SK-N-SH treated with all-trans-retinoic acid at 6 μM for 48 hours (cell line): ENCODE measurements around the gene DENND1A.

Experiments used
- ATAC-seq: fragments of 200-7000 bp; cut with Tn5 transposase; 3 replicates; pipeline ENCODE4 v1.9.1; 2020; ENCODE audit warnings: mild to moderate bottlenecking, moderate library complexity
- ARNTL ChIP-seq: fragments of 450-650 bp; formaldehyde crosslinking; IDR thresholded peaks from 2 replicates; pipeline ENCODE4 v1.5.0; 2020; ENCODE audit warnings: low read depth, mild to moderate bottlenecking, moderate library complexity, borderline replicate concordance
- BACH2 ChIP-seq: fragments of 250-450 bp; sonication (Bioruptor Pico); IDR thresholded peaks from 2 replicates; pipeline ENCODE4 v1.9.0; 2021; ENCODE audit warnings: mild to moderate bottlenecking, borderline replicate concordance
- CSDC2 ChIP-seq: fragments of 250-450 bp; sonication (Bioruptor Pico); IDR thresholded peaks from 2 replicates; pipeline ENCODE4 v1.5.0; 2020; ENCODE audit warnings: mild to moderate bottlenecking, moderate library complexity
- CSRNP3 ChIP-seq: fragments of 250-450 bp; sonication (Bioruptor Pico); IDR thresholded peaks from 2 replicates; pipeline ENCODE4 v1.5.1; 2021; ENCODE audit warnings: mild to moderate bottlenecking, moderate library complexity
- ESRRG ChIP-seq: fragments of 250-450 bp; sonication (Bioruptor Pico); IDR thresholded peaks from 2 replicates; pipeline ENCODE4 v1.6.1; 2021; ENCODE audit warnings: mild to moderate bottlenecking
- GLIS3 ChIP-seq: fragments of 250-450 bp; sonication (Bioruptor Pico); IDR thresholded peaks from 2 replicates; pipeline ENCODE4 v1.5.0; 2020; ENCODE audit warnings: mild to moderate bottlenecking, moderate library complexity
- ISL1 ChIP-seq: fragments of 250-450 bp; sonication (Bioruptor Pico); IDR thresholded peaks from 2 replicates; pipeline ENCODE4 v2.1.2; 2022; ENCODE audit warnings: mild to moderate bottlenecking, moderate library complexity
- PATZ1 ChIP-seq: fragments of 250-450 bp; sonication (Bioruptor Pico); IDR thresholded peaks from 2 replicates; pipeline ENCODE4 v1.8.0; 2020; ENCODE audit warnings: mild to moderate bottlenecking, moderate library complexity, borderline replicate concordance
- PPARA ChIP-seq: fragments of 250-450 bp; sonication (Bioruptor Pico); IDR thresholded peaks from 2 replicates; pipeline ENCODE4 v1.5.0; 2020; ENCODE audit warnings: mild to moderate bottlenecking, borderline replicate concordance
- RARB ChIP-seq: fragments of 250-450 bp; sonication (Bioruptor Pico); IDR thresholded peaks from 2 replicates; pipeline ENCODE4 v1.8.0; 2021; ENCODE audit warnings: mild to moderate bottlenecking, moderate library complexity
- SNAI2 ChIP-seq: fragments of 250-450 bp; sonication (Bioruptor Pico); IDR thresholded peaks from 2 replicates; pipeline ENCODE4 v1.5.0; 2020; ENCODE audit warnings: mild to moderate bottlenecking, moderate library complexity
- TCF4 ChIP-seq: fragments of 250-450 bp; sonication (Bioruptor Pico); IDR thresholded peaks from 2 replicates; pipeline ENCODE4 v1.8.0; 2021; ENCODE audit warnings: mild to moderate bottlenecking, moderate library complexity, borderline replicate concordance
- TOX ChIP-seq: fragments of 250-450 bp; sonication (Bioruptor Pico); IDR thresholded peaks from 2 replicates; pipeline ENCODE4 v1.8.0; 2021; ENCODE audit warnings: mild to moderate bottlenecking, moderate library complexity, borderline replicate concordance
- ZC3H10 ChIP-seq: fragments of 250-450 bp; sonication (Bioruptor Pico); IDR thresholded peaks from 2 replicates; pipeline ENCODE4 v1.5.1; 2021; ENCODE audit warnings: mild to moderate bottlenecking, moderate library complexity
- ZFP3 ChIP-seq: fragments of 250-450 bp; sonication (Bioruptor Pico); IDR thresholded peaks from 2 replicates; pipeline ENCODE4 v1.5.0; 2020; ENCODE audit warnings: mild to moderate bottlenecking, moderate library complexity
- ZFP30 ChIP-seq: fragments of 450-650 bp; formaldehyde crosslinking; IDR thresholded peaks from 2 replicates; pipeline ENCODE4 v1.5.0; 2022; ENCODE audit warnings: mild to moderate bottlenecking, moderate library complexity
- ZNF565 ChIP-seq: fragments of 450-650 bp; formaldehyde crosslinking; conservative IDR thresholded peaks from 2 replicates; pipeline ENCODE4 v1.5.0; 2020; ENCODE audit warnings: low read depth, mild to moderate bottlenecking, moderate library complexity
- ZNF70 ChIP-seq: fragments of 450-650 bp; formaldehyde crosslinking; IDR thresholded peaks from 2 replicates; pipeline ENCODE4 v1.5.0; 2020; ENCODE audit warnings: mild to moderate bottlenecking, moderate library complexity
- ZNF8 ChIP-seq: fragments of 450-650 bp; formaldehyde crosslinking; IDR thresholded peaks from 2 replicates; pipeline ENCODE4 v1.5.0; 2020; ENCODE audit warnings: mild to moderate bottlenecking, moderate library complexity
- TF ChIP-seq, protein P1 (sequence below): fragments of 250-450 bp; sonication (Bioruptor Pico); IDR thresholded peaks from 2 replicates; pipeline ENCODE4 v1.5.0; 2020; ENCODE audit warnings: mild to moderate bottlenecking, moderate library complexity
- TF ChIP-seq, protein P2 (sequence below): fragments of 250-450 bp; sonication (Bioruptor Pico); IDR thresholded peaks from 2 replicates; pipeline ENCODE4 v1.5.1; 2020; ENCODE audit warnings: low read depth, mild to moderate bottlenecking, moderate library complexity
- TF ChIP-seq, protein P3 (sequence below): fragments of 250-450 bp; sonication (Bioruptor Pico); IDR thresholded peaks from 2 replicates; pipeline ENCODE4 v1.8.0; 2021; ENCODE audit warnings: low read depth, mild to moderate bottlenecking, moderate library complexity, borderline replicate concordance

Gene DENND1A

GRCh38 chr9:123453831-123454321 lies 476.1 kb downstream of the DENND1A start:
- no peak for ATAC-seq
- TF ChIP-seq CSRNP3 (CRISPR knock-in tag) = no peak
- no peak for TF ChIP-seq CSDC2 (CRISPR knock-in tag)
- TF ChIP-seq TOX (CRISPR knock-in tag) = no peak
- TF ChIP-seq TCF4 (CRISPR knock-in tag) = no peak
- no peak for TF ChIP-seq RARB (CRISPR knock-in tag)
- TF ChIP-seq ARNTL = no peak
- no peak for TF ChIP-seq BACH2
- TF ChIP-seq SNAI2 (CRISPR knock-in tag) = no peak
- TF ChIP-seq ZNF70 = no peak
- no peak for TF ChIP-seq PATZ1 (CRISPR knock-in tag)
- TF ChIP-seq ZNF565 (CRISPR knock-in tag) = no peak

DNA sequence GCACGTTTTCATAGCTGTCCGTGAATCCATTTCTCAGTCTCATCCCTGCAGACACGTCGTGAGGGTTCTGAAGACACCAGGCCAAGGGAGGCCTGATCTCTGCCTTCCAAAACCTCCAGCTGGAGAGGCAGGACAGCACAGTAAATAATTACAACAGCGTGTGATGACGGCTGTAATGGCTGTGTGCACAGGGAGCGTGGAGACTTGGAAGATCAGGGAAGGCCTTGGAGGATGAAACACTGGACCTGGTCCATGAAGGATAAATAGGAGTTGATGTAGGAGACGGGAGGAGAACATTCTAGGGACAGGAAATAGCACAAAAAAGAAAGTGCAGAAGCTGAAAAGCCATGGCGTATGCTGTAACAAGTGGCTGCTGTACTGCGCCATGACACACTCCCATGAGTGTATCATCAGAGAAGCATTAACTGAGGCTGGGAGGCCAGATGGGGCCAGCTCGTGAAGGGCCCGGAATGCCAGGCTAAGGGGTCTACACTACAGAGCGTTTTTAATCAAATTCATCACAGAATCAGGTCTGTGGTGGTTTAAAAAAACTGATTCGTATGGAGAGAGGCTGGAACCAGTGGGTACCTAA lies 476.8 kb downstream of the DENND1A start:
- TF ChIP-seq CSDC2 (CRISPR knock-in tag) = no peak
- TF ChIP-seq PPARA (CRISPR knock-in tag) = no peak
- TF ChIP-seq ISL1 (CRISPR knock-in tag) = no peak
- TF ChIP-seq ZFP30 (CRISPR knock-in tag) = no peak
- TF ChIP-seq, protein P1, sequence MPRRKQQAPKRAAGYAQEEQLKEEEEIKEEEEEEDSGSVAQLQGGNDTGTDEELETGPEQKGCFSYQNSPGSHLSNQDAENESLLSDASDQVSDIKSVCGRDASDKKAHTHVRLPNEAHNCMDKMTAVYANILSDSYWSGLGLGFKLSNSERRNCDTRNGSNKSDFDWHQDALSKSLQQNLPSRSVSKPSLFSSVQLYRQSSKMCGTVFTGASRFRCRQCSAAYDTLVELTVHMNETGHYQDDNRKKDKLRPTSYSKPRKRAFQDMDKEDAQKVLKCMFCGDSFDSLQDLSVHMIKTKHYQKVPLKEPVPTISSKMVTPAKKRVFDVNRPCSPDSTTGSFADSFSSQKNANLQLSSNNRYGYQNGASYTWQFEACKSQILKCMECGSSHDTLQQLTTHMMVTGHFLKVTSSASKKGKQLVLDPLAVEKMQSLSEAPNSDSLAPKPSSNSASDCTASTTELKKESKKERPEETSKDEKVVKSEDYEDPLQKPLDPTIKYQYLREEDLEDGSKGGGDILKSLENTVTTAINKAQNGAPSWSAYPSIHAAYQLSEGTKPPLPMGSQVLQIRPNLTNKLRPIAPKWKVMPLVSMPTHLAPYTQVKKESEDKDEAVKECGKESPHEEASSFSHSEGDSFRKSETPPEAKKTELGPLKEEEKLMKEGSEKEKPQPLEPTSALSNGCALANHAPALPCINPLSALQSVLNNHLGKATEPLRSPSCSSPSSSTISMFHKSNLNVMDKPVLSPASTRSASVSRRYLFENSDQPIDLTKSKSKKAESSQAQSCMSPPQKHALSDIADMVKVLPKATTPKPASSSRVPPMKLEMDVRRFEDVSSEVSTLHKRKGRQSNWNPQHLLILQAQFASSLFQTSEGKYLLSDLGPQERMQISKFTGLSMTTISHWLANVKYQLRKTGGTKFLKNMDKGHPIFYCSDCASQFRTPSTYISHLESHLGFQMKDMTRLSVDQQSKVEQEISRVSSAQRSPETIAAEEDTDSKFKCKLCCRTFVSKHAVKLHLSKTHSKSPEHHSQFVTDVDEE (CRISPR knock-in tag) = no peak
- TF ChIP-seq ESRRG = no peak
- TF ChIP-seq CSRNP3 (CRISPR knock-in tag) = no peak
- TF ChIP-seq ZNF70 = no peak
- no peak for TF ChIP-seq ZNF565 (CRISPR knock-in tag)
- ATAC-seq = no peak

GRCh38 chr9:123450996-123451395 lies 478.9 kb downstream of the DENND1A start:
- no peak for ATAC-seq
- no peak for TF ChIP-seq ESRRG
- TF ChIP-seq ZFP3 = no peak
- TF ChIP-seq TCF4 (CRISPR knock-in tag) = no peak
- TF ChIP-seq ZNF70 = no peak

GRCh38 chr9:123450098-123450770 lies 479.7 kb downstream of the DENND1A start:
- ATAC-seq = no peak
- TF ChIP-seq ESRRG = no peak
- no peak for TF ChIP-seq CSDC2 (CRISPR knock-in tag)
- no peak for TF ChIP-seq ZNF70
- TF ChIP-seq TOX (CRISPR knock-in tag) = no peak
- TF ChIP-seq GLIS3 (CRISPR knock-in tag) = no peak
- TF ChIP-seq ZFP3 = no peak
- no peak for TF ChIP-seq PATZ1 (CRISPR knock-in tag)
- TF ChIP-seq, protein P2, sequence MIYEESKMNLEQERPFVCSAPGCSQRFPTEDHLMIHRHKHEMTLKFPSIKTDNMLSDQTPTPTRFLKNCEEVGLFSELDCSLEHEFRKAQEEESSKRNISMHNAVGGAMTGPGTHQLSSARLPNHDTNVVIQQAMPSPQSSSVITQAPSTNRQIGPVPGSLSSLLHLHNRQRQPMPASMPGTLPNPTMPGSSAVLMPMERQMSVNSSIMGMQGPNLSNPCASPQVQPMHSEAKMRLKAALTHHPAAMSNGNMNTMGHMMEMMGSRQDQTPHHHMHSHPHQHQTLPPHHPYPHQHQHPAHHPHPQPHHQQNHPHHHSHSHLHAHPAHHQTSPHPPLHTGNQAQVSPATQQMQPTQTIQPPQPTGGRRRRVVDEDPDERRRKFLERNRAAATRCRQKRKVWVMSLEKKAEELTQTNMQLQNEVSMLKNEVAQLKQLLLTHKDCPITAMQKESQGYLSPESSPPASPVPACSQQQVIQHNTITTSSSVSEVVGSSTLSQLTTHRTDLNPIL (CRISPR knock-in tag) = no peak
- TF ChIP-seq, protein P3, sequence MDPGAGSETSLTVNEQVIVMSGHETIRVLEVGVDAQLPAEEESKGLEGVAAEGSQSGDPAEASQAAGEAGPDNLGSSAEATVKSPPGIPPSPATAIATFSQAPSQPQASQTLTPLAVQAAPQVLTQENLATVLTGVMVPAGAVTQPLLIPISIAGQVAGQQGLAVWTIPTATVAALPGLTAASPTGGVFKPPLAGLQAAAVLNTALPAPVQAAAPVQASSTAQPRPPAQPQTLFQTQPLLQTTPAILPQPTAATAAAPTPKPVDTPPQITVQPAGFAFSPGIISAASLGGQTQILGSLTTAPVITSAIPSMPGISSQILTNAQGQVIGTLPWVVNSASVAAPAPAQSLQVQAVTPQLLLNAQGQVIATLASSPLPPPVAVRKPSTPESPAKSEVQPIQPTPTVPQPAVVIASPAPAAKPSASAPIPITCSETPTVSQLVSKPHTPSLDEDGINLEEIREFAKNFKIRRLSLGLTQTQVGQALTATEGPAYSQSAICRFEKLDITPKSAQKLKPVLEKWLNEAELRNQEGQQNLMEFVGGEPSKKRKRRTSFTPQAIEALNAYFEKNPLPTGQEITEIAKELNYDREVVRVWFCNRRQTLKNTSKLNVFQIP = no peak
- no peak for TF ChIP-seq BACH2
- no peak for TF ChIP-seq ZNF8 (CRISPR knock-in tag)
- no peak for TF ChIP-seq ZC3H10 (CRISPR knock-in tag)
